ENCODE data around the gene TRHDE. TPM values are rescaled to one million over a fixed set of nuclear protein-coding genes. Genes with fewer than 3 reads are reported as not detected.

Gene TRHDE
- total RNA-seq, 1 experiment from 2014 or later: 0.74 TPM

- no peak for DNase-seq
- Histone ChIP-seq H3K27ac (no peak overlapping the region), H3K4me2 (no peak overlapping the region), H3K4me1 (replicated peaks; ENCODE audit: insufficient read depth) (no peaks in the 10 kb centered on the region), H3K9me3 (ENCODE audit: insufficient read depth, low read depth) (no peaks in the 10 kb centered on the region), H2AFZ (no peak overlapping the region), H3K9me2 (ENCODE audit: insufficient read depth) (no peaks in the 10 kb centered on the region), H3F3A (ENCODE audit: insufficient read depth, low read depth) (no peaks in the 10 kb centered on the region), H3K27me3 (ENCODE audit: insufficient read depth, low read depth) (no peaks in the 10 kb centered on the region), H3K4me3 (no peak overlapping the region), H3K36me3 (ENCODE audit: low read depth) (no peaks in the 10 kb centered on the region), H4K20me1 (ENCODE audit: insufficient read depth) (no peaks in the 10 kb centered on the region), H3K79me2 (ENCODE audit: low read depth) (no peaks in the 10 kb centered on the region)
- ChIA-PET POLR2A (ENCODE audit: unreplicated experiment) (no interaction called here), CTCF (interaction anchor here (0.5 kb wide), 1 partner anchor 240 kb away, joined by 3 read pairs; no protein-coding TSS in a partner anchor)
- TF ChIP-seq CTCF (conservative IDR thresholded peaks at IDR 0.05) (no peak), EZH2 (IDR thresholded peaks at IDR 0.05; ENCODE audit: low read depth) (no peak)
- no TSS peak for BruUV-seq (replicated peaks)
- intact Hi-C loops (cut with micrococcal nuclease; ENCODE audit: unreplicated experiment): no loop called here
Observed at GRCh38 chr12:72311946-72312345, 39.8 kb downstream of the TRHDE start.

GRCh38 chr12:72313806-72314205 is 41.6 kb downstream of the TRHDE start:
- no peak overlapping the region for H3K4me2 ChIP-seq
- no peak for TF ChIP-seq CTCF (conservative IDR thresholded peaks at IDR 0.05)
- TF ChIP-seq EZH2 (IDR thresholded peaks at IDR 0.05; ENCODE audit: low read depth): no peak
- DNase-seq: no peak
- H3K4me1 ChIP-seq (replicated peaks; ENCODE audit: insufficient read depth): no peaks in the 10 kb centered on the region
- H3K9me2 ChIP-seq (ENCODE audit: insufficient read depth): no peaks in the 10 kb centered on the region
- no peaks in the 10 kb centered on the region for H3K27me3 ChIP-seq (ENCODE audit: insufficient read depth, low read depth)
- no peak overlapping the region for H2AFZ ChIP-seq
- no TSS peak for BruUV-seq (replicated peaks)
- no peak overlapping the region for H3K4me3 ChIP-seq
- CTCF ChIA-PET: no interaction called here
- H3K79me2 ChIP-seq (ENCODE audit: low read depth): no peaks in the 10 kb centered on the region
- intact Hi-C loops (cut with micrococcal nuclease; ENCODE audit: unreplicated experiment): no loop called here
- no peaks in the 10 kb centered on the region for H4K20me1 ChIP-seq (ENCODE audit: insufficient read depth)
- POLR2A ChIA-PET (ENCODE audit: unreplicated experiment): no interaction called here
- no peaks in the 10 kb centered on the region for H3K36me3 ChIP-seq (ENCODE audit: low read depth)
- no peak overlapping the region for H3K27ac ChIP-seq
- H3K9me3 ChIP-seq (ENCODE audit: insufficient read depth, low read depth): no peaks in the 10 kb centered on the region
- H3F3A ChIP-seq (ENCODE audit: insufficient read depth, low read depth): no peaks in the 10 kb centered on the region

- CTCF ChIA-PET: no interaction called here
- H3F3A ChIP-seq (ENCODE audit: insufficient read depth, low read depth): no peaks in the 10 kb centered on the region
- TF ChIP-seq CTCF (conservative IDR thresholded peaks at IDR 0.05): no peak
- no peak for TF ChIP-seq EZH2 (IDR thresholded peaks at IDR 0.05; ENCODE audit: low read depth)
- no peak overlapping the region for H2AFZ ChIP-seq
- H3K27me3 ChIP-seq (ENCODE audit: insufficient read depth, low read depth): no peaks in the 10 kb centered on the region
- H3K36me3 ChIP-seq (ENCODE audit: low read depth): no peaks in the 10 kb centered on the region
- no TSS peak for BruUV-seq (replicated peaks)
- no peak overlapping the region for H3K4me2 ChIP-seq
- intact Hi-C loops (cut with micrococcal nuclease; ENCODE audit: unreplicated experiment): no loop called here
- H3K79me2 ChIP-seq (ENCODE audit: low read depth): no peaks in the 10 kb centered on the region
- H3K9me2 ChIP-seq (ENCODE audit: insufficient read depth): no peaks in the 10 kb centered on the region
- no peaks in the 10 kb centered on the region for H4K20me1 ChIP-seq (ENCODE audit: insufficient read depth)
- H3K4me3 ChIP-seq: no peak overlapping the region
- H3K27ac ChIP-seq: no peak overlapping the region
- POLR2A ChIA-PET (ENCODE audit: unreplicated experiment): no interaction called here
- no peaks in the 10 kb centered on the region for H3K9me3 ChIP-seq (ENCODE audit: insufficient read depth, low read depth)
- H3K4me1 ChIP-seq (replicated peaks; ENCODE audit: insufficient read depth): no peaks in the 10 kb centered on the region
- DNase-seq: no peak
Observed at GRCh38 chr12:72315858-72316257, 43.7 kb downstream of the TRHDE start.

Data from PC-9 (cell line).